HepG2 (cell line): Measurements from ENCODE around the gene RELB. TPM values are rescaled to one million over a fixed set of nuclear protein-coding genes. Genes with fewer than 3 reads are reported as not detected.

Experiments
- ARNTL ChIP-seq: sonication (generic); formaldehyde crosslinking; IDR thresholded peaks from 2 replicates; pipeline ENCODE4 v1.4.0; 2020; ENCODE audit warnings: mild to moderate bottlenecking, missing genetic modification reagents
- DZIP1 ChIP-seq: sonication (generic); formaldehyde crosslinking; IDR thresholded peaks from 2 replicates; pipeline ENCODE4 v1.5.0; 2020; ENCODE audit warnings: mild to moderate bottlenecking, missing genetic modification reagents
- EZH2 ChIP-seq: conservative IDR thresholded peaks from 2 replicates; pipeline ENCODE4 v1.6.1; 2012; ENCODE audit warnings: mild to moderate bottlenecking, low read depth, low read length, moderate library complexity
- GPBP1L1 ChIP-seq: sonication (generic); formaldehyde crosslinking; IDR thresholded peaks from 2 replicates; pipeline ENCODE4 v1.5.0; 2020; ENCODE audit warnings: mild to moderate bottlenecking, missing genetic modification reagents
- IRF2 ChIP-seq: IDR thresholded peaks from 2 replicates; pipeline ENCODE4 v1.6.1; 2018; ENCODE audit warnings: missing genetic modification reagents, missing compliant biosample characterization
- KDM2A ChIP-seq: sonication (generic); formaldehyde crosslinking; IDR thresholded peaks from 2 replicates; pipeline ENCODE4 v1.4.0; 2020; ENCODE audit warnings: low read depth, missing genetic modification reagents, borderline replicate concordance
- NR1H2 ChIP-seq: sonication (generic); formaldehyde crosslinking; IDR thresholded peaks from 2 replicates; pipeline ENCODE4 v1.8.1; 2022; ENCODE audit warnings: low read depth, missing genetic modification reagents, borderline replicate concordance
- RNF219 ChIP-seq: sonication (generic); formaldehyde crosslinking; IDR thresholded peaks from 2 replicates; pipeline ENCODE4 v1.5.0; 2020; ENCODE audit warnings: mild to moderate bottlenecking, missing genetic modification reagents
- SIX4 ChIP-seq: sonication (generic); formaldehyde crosslinking; IDR thresholded peaks from 2 replicates; pipeline ENCODE4 v1.4.0; 2020; ENCODE audit warnings: missing genetic modification reagents
- SKIL ChIP-seq: sonication (generic); formaldehyde crosslinking; IDR thresholded peaks from 2 replicates; pipeline ENCODE4 v1.8.0; 2022; ENCODE audit warnings: missing genetic modification reagents, mild to moderate bottlenecking, moderate library complexity, borderline replicate concordance
- TARDBP ChIP-seq: sonication (generic); formaldehyde crosslinking; IDR thresholded peaks from 2 replicates; pipeline ENCODE4 v1.8.0; 2022; ENCODE audit warnings: mild to moderate bottlenecking, missing genetic modification reagents
- ZBTB20 ChIP-seq: sonication (generic); formaldehyde crosslinking; IDR thresholded peaks from 2 replicates; pipeline ENCODE4 v1.8.1; 2023; ENCODE audit warnings: missing genetic modification reagents, low read depth, mild to moderate bottlenecking, borderline replicate concordance
- ZBTB7B ChIP-seq: sonication (generic); formaldehyde crosslinking; IDR thresholded peaks from 2 replicates; pipeline ENCODE4 v1.4.0; 2020; ENCODE audit warnings: missing genetic modification reagents
- ZNF121 ChIP-seq: sonication (generic); formaldehyde crosslinking; IDR thresholded peaks from 2 replicates; pipeline ENCODE4 v1.5.0; 2020; ENCODE audit warnings: mild to moderate bottlenecking, missing genetic modification reagents
- ZNF3 ChIP-seq: IDR thresholded peaks from 2 replicates; pipeline ENCODE4 v1.7.0; 2017; ENCODE audit warnings: inconsistent platforms
- ZNF337 ChIP-seq: sonication (generic); formaldehyde crosslinking; IDR thresholded peaks from 2 replicates; pipeline ENCODE4 v1.5.1; 2020; ENCODE audit warnings: missing genetic modification reagents, low read depth, mild to moderate bottlenecking, borderline replicate concordance
- ZNF451 ChIP-seq: sonication (generic); formaldehyde crosslinking; IDR thresholded peaks from 2 replicates; pipeline ENCODE4 v1.5.0; 2020; ENCODE audit warnings: mild to moderate bottlenecking, missing genetic modification reagents
- ZNF530 ChIP-seq: sonication (generic); formaldehyde crosslinking; IDR thresholded peaks from 2 replicates; pipeline ENCODE4 v1.5.0; 2020; ENCODE audit warnings: low read depth, mild to moderate bottlenecking, missing genetic modification reagents
- ZNF597 ChIP-seq: sonication (generic); formaldehyde crosslinking; IDR thresholded peaks from 2 replicates; pipeline ENCODE4 v1.5.0; 2020; ENCODE audit warnings: missing genetic modification reagents
- ZNF747 ChIP-seq: sonication (generic); formaldehyde crosslinking; IDR thresholded peaks from 2 replicates; pipeline ENCODE4 v1.8.1; 2023; ENCODE audit warnings: missing genetic modification reagents, mild to moderate bottlenecking, borderline replicate concordance
- polyA plus RNA-seq, 8 experiments: library from polyadenylated mRNA; depleted of rRNA in 3 of 8; stranded (reverse) in 7 of 8; unstranded in 1 of 8; fragments of >200 nt; fragmentation: Illumina TruSeq in 4 of 8; extraction: Trizol in 4 of 8; gene quantifications; 2 replicates each; pipeline versions ENCODE4 v1.2.1 to v1.2.3, GENCODE V29; 2011 to 2016; ENCODE audit warnings: low read depth in 4 of 8, missing spikeins in 1 of 8, mixed read lengths in 1 of 8; ENCODE audit not compliant: insufficient read depth in 1 of 8
- total RNA-seq, 5 experiments: library from RNA; depleted of rRNA; stranded (reverse); fragments of >200 nt; fragmentation: Illumina TruSeq; extraction: Trizol; gene quantifications; 2 replicates each; pipeline ENCODE4 v1.2.3, GENCODE V29; 2016; ENCODE audit warnings: low read depth in 1 of 5

Gene RELB
- total and polyA plus RNA-seq, 2 of the 13 experiments (the other 11 are each of a cell fraction or from before 2014, with no cell fraction given), result 1.9 to 3.5 TPM

GRCh38 chr19:45045671-45046353 lies 44.5 kb downstream of the RELB start (continued):
- TF ChIP-seq RNF219 (CRISPR knock-in tag) (no peak), IRF2 (CRISPR knock-in tag) (peak; percentile 88), ZBTB7B (CRISPR knock-in tag) (peak; percentile 72), ARNTL (CRISPR knock-in tag) (peak; percentile 73), ZNF337 (CRISPR knock-in tag) (no peak; the same call in 1 of the 2 replicates), ZNF451 (CRISPR knock-in tag) (no peak), NR1H2 (CRISPR knock-in tag) (no peak), ZNF530 (CRISPR knock-in tag) (0 out of 2 replicates have a peak, but pooled peaks have one; percentile 57), ZNF3 (CRISPR knock-in tag) (0 out of 2 replicates have a peak, but pooled peaks have one; percentile 29), EZH2 (no peak), DZIP1 (CRISPR knock-in tag) (no peak), SIX4 (peak; percentile 21; the same call in 1 of the 2 replicates), TARDBP (peak; percentile 96), KDM2A (CRISPR knock-in tag) (peak; percentile 73; the same call in 1 of the 2 replicates), ZNF121 (CRISPR knock-in tag) (peak; percentile 65), ZNF597 (CRISPR knock-in tag) (no peak), SKIL (CRISPR knock-in tag) (peak; percentile 78; the same call in 1 of the 2 replicates), ZBTB20 (CRISPR knock-in tag) (no peak), ZNF747 (CRISPR knock-in tag) (no peak; the same call in 1 of the 2 replicates), GPBP1L1 (no peak)
